GM23338 (cell line): ENCODE data around the gene PREP. TPM values are rescaled to one million over a fixed set of nuclear protein-coding genes. Genes with fewer than 3 reads are reported as not detected.
"Not testable (repeated sequence)": the region's sequence is repeated elsewhere in the genome, so short reads cannot be mapped to it uniquely, and the experiment has no call there.

Experiments
- ATAC-seq: fragments of 200-7000 bp; cut with Tn5 transposase; 3 replicates; pipeline ENCODE4 v1.9.1; 2020
- DNase-seq: peaks from one replicate; pipeline ENCODE4 v3.0.0-alpha.2; 2015; ENCODE audit warnings: low spot score
- H2AFZ ChIP-seq: fragments of 200-600 bp; sonication (generic); 2 replicates; pipeline ENCODE4 v1.8.0; 2016; ENCODE audit warnings: antibody characterized with exemption, mild to moderate bottlenecking, moderate library complexity
- H3F3A ChIP-seq: fragments of 200-600 bp; sonication (generic); replicated peaks from 2 replicates; pipeline ENCODE4 v1.8.0; 2017; ENCODE audit warnings: antibody characterized with exemption, mixed run types, low read depth
- H3K27ac ChIP-seq: fragments of 200-600 bp; sonication (generic); 2 replicates; pipeline ENCODE4 v1.6.1; 2016; ENCODE audit warnings: low read depth
- H3K27me3 ChIP-seq: fragments of 200-600 bp; sonication (generic); 2 replicates; pipeline ENCODE4 v1.8.0; 2016; ENCODE audit warnings: mild to moderate bottlenecking, mixed run types, moderate library complexity; ENCODE audit not compliant: insufficient read depth
- H3K36me3 ChIP-seq: fragments of 200-600 bp; sonication (generic); 2 replicates; pipeline ENCODE4 v1.8.0; 2016; ENCODE audit warnings: mild to moderate bottlenecking; ENCODE audit not compliant: insufficient read depth
- H3K4me1 ChIP-seq: fragments of 200-600 bp; sonication (generic); 2 replicates; pipeline ENCODE4 v1.8.0; 2016; ENCODE audit warnings: mild to moderate bottlenecking, moderate library complexity; ENCODE audit not compliant: insufficient read depth
- H3K4me2 ChIP-seq: fragments of 200-600 bp; sonication (generic); 2 replicates; pipeline ENCODE4 v1.7.1; 2017; ENCODE audit warnings: mixed run types
- H3K4me3 ChIP-seq: fragments of 200-600 bp; sonication (generic); 2 replicates; pipeline ENCODE4 v1.6.1; 2016; ENCODE audit warnings: mixed run types
- H3K79me2 ChIP-seq: fragments of 200-600 bp; sonication (generic); replicated peaks from 2 replicates; pipeline ENCODE4 v1.8.0; 2017; ENCODE audit warnings: mild to moderate bottlenecking; ENCODE audit not compliant: insufficient read depth
- H3K9me2 ChIP-seq: fragments of 200-600 bp; sonication (generic); 2 replicates; pipeline ENCODE4 v1.8.0; 2017; ENCODE audit not compliant: insufficient read depth
- H4K20me1 ChIP-seq: fragments of 200-600 bp; sonication (generic); replicated peaks from 2 replicates; pipeline ENCODE4 v1.8.0; 2017; ENCODE audit warnings: mild to moderate bottlenecking; ENCODE audit not compliant: insufficient read depth
- H3K27ac Mint-ChIP-seq: 2 replicates; pipeline ENCODE4 v1.8.0; 2020; ENCODE audit warnings: inconsistent platforms, mild to moderate bottlenecking, moderate library complexity, mixed read lengths
- H3K27me3 Mint-ChIP-seq: 3 replicates; pipeline ENCODE4 v1.8.0; 2022; ENCODE audit warnings: low read depth, mild to moderate bottlenecking, moderate library complexity, mixed read lengths, inconsistent platforms; ENCODE audit not compliant: insufficient read depth, poor library complexity
- H3K36me3 Mint-ChIP-seq: 3 replicates; pipeline ENCODE4 v1.8.0; 2021; ENCODE audit warnings: low read depth, mild to moderate bottlenecking, inconsistent platforms, moderate library complexity, mixed read lengths
- H3K4me1 Mint-ChIP-seq: 3 replicates; pipeline ENCODE4 v1.8.0; 2020; ENCODE audit warnings: mild to moderate bottlenecking, inconsistent platforms, mixed read lengths
- H3K4me3 Mint-ChIP-seq: 3 replicates; pipeline ENCODE4 v1.8.0; 2021; ENCODE audit warnings: moderate library complexity, mild to moderate bottlenecking, inconsistent platforms, mixed read lengths
- H3K9me3 Mint-ChIP-seq: 3 replicates; pipeline ENCODE4 v1.8.0; 2020; ENCODE audit warnings: moderate library complexity, mild to moderate bottlenecking, inconsistent platforms, mixed read lengths
- CTCF ChIP-seq, 2 experiments: fragments of 200-600 bp in 1 of 2; sonication (generic) in 1 of 2; conservative IDR thresholded peaks; 2 replicates each; pipeline versions ENCODE4 v1.5.1 to v1.6.1; 2016 to 2017; ENCODE audit warnings: antibody characterized with exemption in 2 of 2, low read depth in 2 of 2, mild to moderate bottlenecking in 2 of 2, moderate library complexity in 1 of 2
- ETS1 ChIP-seq: IDR thresholded peaks from 2 replicates; pipeline ENCODE4 v1.6.1; 2016; ENCODE audit warnings: antibody characterized with exemption
- NANOG ChIP-seq: IDR thresholded peaks from 2 replicates; pipeline ENCODE4 v1.6.1; 2016; ENCODE audit warnings: antibody characterized with exemption, borderline replicate concordance
- STAT1 ChIP-seq: IDR thresholded peaks from one replicate; pipeline ENCODE4 v1.6.1; 2016; ENCODE audit warnings: antibody characterized with exemption; ENCODE audit not compliant: unreplicated experiment
- ZNF114 ChIP-seq: fragments of 250-450 bp; sonication (Bioruptor Pico); IDR thresholded peaks from 2 replicates; pipeline ENCODE4 v1.5.0; 2020; ENCODE audit warnings: mild to moderate bottlenecking, moderate library complexity
- polyA plus RNA-seq: library from polyadenylated mRNA; unstranded; fragments of >200 nt; fragmentation: Nextera tagmentation; extraction: Ambion mirVana; gene quantifications from 2 replicates; pipeline ENCODE4 v1.2.1, GENCODE V29; 2016
- total RNA-seq: library from RNA; depleted of rRNA; stranded (reverse); fragments of >200 nt; shearing (Covaris generic); gene quantifications from 2 replicates; pipeline ENCODE4 v1.2.3, GENCODE V29; 2014
- TF ChIP-seq, protein P1 (sequence below): fragments of 250-450 bp; sonication (Bioruptor Pico); IDR thresholded peaks from 2 replicates; pipeline ENCODE4 v1.5.0; 2020; ENCODE audit warnings: mild to moderate bottlenecking, moderate library complexity

The PREP gene
- total and polyA plus RNA-seq, 2 experiments from 2014 or later = 28.5 to 52.7 TPM

DNA sequence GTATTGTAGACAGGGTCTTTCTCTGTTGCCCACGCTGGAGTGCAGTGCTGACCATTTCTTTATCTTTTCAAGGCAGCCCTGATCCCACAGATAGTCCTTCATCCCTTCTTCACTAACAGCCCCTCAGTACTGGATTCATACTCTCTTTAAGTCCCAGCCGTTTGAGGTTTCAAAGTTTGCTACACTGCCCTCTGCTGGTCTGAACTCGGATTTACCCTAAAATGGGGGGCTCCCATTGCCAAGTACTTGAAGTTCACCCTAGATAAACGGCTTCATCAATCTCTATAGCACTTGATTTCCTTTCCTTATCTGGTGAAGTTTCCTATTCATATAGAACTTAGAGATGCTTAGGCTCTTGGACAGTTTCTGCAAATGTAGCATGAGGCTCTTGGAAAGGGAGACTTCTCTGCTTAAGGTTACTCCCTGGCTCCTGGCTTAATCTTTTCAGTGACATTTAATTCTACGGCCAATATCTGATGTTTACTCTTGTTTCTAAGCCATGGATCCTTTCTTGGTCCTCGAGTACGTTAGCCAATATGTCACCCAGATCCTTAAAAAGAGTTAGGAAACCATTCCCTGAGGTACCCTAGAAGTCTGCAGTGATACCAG is 21.4 kb upstream of the PREP start:
- ATAC-seq (peak; percentile 94), DNase-seq (peak; percentile 86)
- Mint-ChIP-seq H3K4me3 (no peak overlapping the region), H3K36me3 (no peaks in the 10 kb centered on the region; the same call in 2 of the 3 replicates), H3K9me3 (peaks cover 9% of the 10 kb centered on the region; the same call in 2 of the 3 replicates), H3K27ac (no peak overlapping the region), H3K4me1 (peaks cover 5% of the 10 kb centered on the region; the same call in 2 of the 3 replicates), H3K27me3 (peaks cover 1% of the 10 kb centered on the region)
- Histone ChIP-seq H3K27ac (no peak overlapping the region), H4K20me1 (no peaks in the 10 kb centered on the region), H3K79me2 (no peaks in the 10 kb centered on the region), H3K4me1 (no peaks in the 10 kb centered on the region), H3K27me3 (no peaks in the 10 kb centered on the region), H3F3A (no peaks in the 10 kb centered on the region), H3K36me3 (no peaks in the 10 kb centered on the region), H3K4me2 (no peak overlapping the region), H3K4me3 (no peak overlapping the region), H2AFZ (no peak overlapping the region), H3K9me2 (no peaks in the 10 kb centered on the region)
- TF ChIP-seq ZNF114 (CRISPR knock-in tag) (no peak), CTCF (conservative IDR thresholded peaks at IDR 0.05; ENCODE audit: low read depth in 2 of 2) (peak; percentile 82 to 86), NANOG (no peak), ETS1 (no peak)

GRCh38 chr6:105416971-105417370 is 14.1 kb upstream of the PREP start:
- not testable (repeated sequence) for H4K20me1 ChIP-seq, H3F3A ChIP-seq, H3K27me3 Mint-ChIP-seq, H3K4me3 ChIP-seq, H3K4me1 Mint-ChIP-seq, DNase-seq, H3K79me2 ChIP-seq, H3K4me2 ChIP-seq, H3K4me1 ChIP-seq, H3K27me3 ChIP-seq, H3K4me3 Mint-ChIP-seq, ATAC-seq, H2AFZ ChIP-seq, H3K9me2 ChIP-seq, H3K27ac Mint-ChIP-seq, H3K36me3 ChIP-seq, H3K27ac ChIP-seq
- Mint-ChIP-seq H3K9me3 (peaks cover 81% of the 10 kb centered on the region), H3K36me3 (peaks cover 44% of the 10 kb centered on the region)

- Mint-ChIP-seq H3K36me3 (peaks cover 43% of the 10 kb centered on the region), H3K4me3 (no peak overlapping the region)
- no peak for ATAC-seq
- TF ChIP-seq, protein P1, sequence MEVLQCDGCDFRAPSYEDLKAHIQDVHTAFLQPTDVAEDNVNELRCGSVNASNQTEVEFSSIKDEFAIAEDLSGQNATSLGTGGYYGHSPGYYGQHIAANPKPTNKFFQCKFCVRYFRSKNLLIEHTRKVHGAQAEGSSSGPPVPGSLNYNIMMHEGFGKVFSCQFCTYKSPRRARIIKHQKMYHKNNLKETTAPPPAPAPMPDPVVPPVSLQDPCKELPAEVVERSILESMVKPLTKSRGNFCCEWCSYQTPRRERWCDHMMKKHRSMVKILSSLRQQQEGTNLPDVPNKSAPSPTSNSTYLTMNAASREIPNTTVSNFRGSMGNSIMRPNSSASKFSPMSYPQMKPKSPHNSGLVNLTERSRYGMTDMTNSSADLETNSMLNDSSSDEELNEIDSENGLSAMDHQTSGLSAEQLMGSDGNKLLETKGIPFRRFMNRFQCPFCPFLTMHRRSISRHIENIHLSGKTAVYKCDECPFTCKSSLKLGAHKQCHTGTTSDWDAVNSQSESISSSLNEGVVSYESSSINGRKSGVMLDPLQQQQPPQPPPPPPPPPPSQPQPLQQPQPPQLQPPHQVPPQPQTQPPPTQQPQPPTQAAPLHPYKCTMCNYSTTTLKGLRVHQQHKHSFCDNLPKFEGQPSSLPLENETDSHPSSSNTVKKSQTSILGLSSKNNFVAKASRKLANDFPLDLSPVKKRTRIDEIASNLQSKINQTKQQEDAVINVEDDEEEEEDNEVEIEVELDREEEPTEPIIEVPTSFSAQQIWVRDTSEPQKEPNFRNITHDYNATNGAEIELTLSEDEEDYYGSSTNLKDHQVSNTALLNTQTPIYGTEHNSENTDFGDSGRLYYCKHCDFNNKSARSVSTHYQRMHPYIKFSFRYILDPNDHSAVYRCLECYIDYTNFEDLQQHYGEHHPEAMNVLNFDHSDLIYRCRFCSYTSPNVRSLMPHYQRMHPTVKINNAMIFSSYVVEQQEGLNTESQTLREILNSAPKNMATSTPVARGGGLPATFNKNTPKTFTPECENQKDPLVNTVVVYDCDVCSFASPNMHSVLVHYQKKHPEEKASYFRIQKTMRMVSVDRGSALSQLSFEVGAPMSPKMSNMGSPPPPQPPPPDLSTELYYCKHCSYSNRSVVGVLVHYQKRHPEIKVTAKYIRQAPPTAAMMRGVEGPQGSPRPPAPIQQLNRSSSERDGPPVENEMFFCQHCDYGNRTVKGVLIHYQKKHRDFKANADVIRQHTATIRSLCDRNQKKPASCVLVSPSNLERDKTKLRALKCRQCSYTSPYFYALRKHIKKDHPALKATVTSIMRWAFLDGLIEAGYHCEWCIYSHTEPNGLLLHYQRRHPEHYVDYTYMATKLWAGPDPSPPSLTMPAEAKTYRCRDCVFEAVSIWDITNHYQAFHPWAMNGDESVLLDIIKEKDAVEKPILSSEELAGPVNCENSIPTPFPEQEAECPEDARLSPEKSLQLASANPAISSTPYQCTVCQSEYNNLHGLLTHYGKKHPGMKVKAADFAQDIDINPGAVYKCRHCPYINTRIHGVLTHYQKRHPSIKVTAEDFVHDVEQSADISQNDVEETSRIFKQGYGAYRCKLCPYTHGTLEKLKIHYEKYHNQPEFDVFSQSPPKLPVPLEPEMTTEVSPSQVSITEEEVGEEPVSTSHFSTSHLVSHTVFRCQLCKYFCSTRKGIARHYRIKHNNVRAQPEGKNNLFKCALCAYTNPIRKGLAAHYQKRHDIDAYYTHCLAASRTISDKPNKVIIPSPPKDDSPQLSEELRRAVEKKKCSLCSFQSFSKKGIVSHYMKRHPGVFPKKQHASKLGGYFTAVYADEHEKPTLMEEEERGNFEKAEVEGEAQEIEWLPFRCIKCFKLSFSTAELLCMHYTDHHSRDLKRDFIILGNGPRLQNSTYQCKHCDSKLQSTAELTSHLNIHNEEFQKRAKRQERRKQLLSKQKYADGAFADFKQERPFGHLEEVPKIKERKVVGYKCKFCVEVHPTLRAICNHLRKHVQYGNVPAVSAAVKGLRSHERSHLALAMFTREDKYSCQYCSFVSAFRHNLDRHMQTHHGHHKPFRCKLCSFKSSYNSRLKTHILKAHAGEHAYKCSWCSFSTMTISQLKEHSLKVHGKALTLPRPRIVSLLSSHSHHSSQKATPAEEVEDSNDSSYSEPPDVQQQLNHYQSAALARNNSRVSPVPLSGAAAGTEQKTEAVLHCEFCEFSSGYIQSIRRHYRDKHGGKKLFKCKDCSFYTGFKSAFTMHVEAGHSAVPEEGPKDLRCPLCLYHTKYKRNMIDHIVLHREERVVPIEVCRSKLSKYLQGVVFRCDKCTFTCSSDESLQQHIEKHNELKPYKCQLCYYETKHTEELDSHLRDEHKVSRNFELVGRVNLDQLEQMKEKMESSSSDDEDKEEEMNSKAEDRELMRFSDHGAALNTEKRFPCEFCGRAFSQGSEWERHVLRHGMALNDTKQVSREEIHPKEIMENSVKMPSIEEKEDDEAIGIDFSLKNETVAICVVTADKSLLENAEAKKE (CRISPR knock-in tag) = no peak
- no peak for TF ChIP-seq ZNF114 (CRISPR knock-in tag)
- no peak for TF ChIP-seq STAT1
Measured at GRCh38 chr6:105409734-105410133, 6.9 kb upstream of the PREP start.

More at GRCh38 chr6:105409734-105410133, 6.9 kb upstream of the PREP start:
- no peaks in the 10 kb centered on the region for H3K4me1 ChIP-seq
- no peak for DNase-seq
- Mint-ChIP-seq H3K27ac (no peak overlapping the region), H3K27me3 (no peaks in the 10 kb centered on the region), H3K4me1 (no peaks in the 10 kb centered on the region), H3K9me3 (peaks cover 66% of the 10 kb centered on the region)
- H3K4me2 ChIP-seq = no peak overlapping the region
- no peaks in the 10 kb centered on the region for H3K79me2 ChIP-seq
- H3K27ac ChIP-seq = no peak overlapping the region
- no peaks in the 10 kb centered on the region for H3K9me2 ChIP-seq
- no peaks in the 10 kb centered on the region for H3K27me3 ChIP-seq
- no peak overlapping the region for H2AFZ ChIP-seq
- no peaks in the 10 kb centered on the region for H3F3A ChIP-seq
- peaks cover 9% of the 10 kb centered on the region; the same call in 1 of the 2 replicates for H3K36me3 ChIP-seq
- no peak overlapping the region for H3K4me3 ChIP-seq
- no peaks in the 10 kb centered on the region for H4K20me1 ChIP-seq
